HG03103 (cell line): Measurements from ENCODE around the gene TIPIN.
"Not testable (repeated sequence)": the region's sequence is repeated elsewhere in the genome, so short reads cannot be mapped to it uniquely, and the experiment has no call there.

Experiments used
- ATAC-seq: cut with Tn5 transposase; IDR thresholded peaks from one replicate; pipeline ENCODE4 v1.9.1; 2021; ENCODE audit warnings: low read depth; ENCODE audit not compliant: unreplicated experiment

The TIPIN gene

GRCh38 chr15:66386204-66387123 is 30.0 kb upstream of the TIPIN start, which contains the start of gene MAP2K1:
Gene MAP2K1, plus strand, starts transcription at chr15:66386912. Its CDS starts 436 bp downstream, at chr15:66387348.
- ATAC-seq, result peak; percentile 73

- ATAC-seq, result not testable (repeated sequence)
These were observed 24.9 kb upstream of the TIPIN start for GRCh38 chr15:66381376-66381775.

GRCh38 chr15:66378814-66379430 is 22.4 kb upstream of the TIPIN start:
- ATAC-seq, result no peak

GRCh38 chr15:66374179-66374578 is 17.7 kb upstream of the TIPIN start:
- no peak for ATAC-seq

- no peak for ATAC-seq
These were observed 13.5 kb upstream of the TIPIN start for GRCh38 chr15:66369773-66370651.

GRCh38 chr15:66364944-66365528 is 8.6 kb upstream of the TIPIN start:
- no peak for ATAC-seq

- no peak for ATAC-seq
These were observed 6.3 kb upstream of the TIPIN start for GRCh38 chr15:66362776-66363175.

GRCh38 chr15:66361745-66362460 is 5.4 kb upstream of the TIPIN start:
- ATAC-seq, result not testable (repeated sequence)

GRCh38 chr15:66359740-66360139 is 3.3 kb upstream of the TIPIN start:
- no peak for ATAC-seq

GRCh38 chr15:66356077-66356358 is 467 bp downstream of the TIPIN start:
- ATAC-seq, result no peak

- ATAC-seq, result not testable (repeated sequence)
These were observed 8.0 kb downstream of the TIPIN start for GRCh38 chr15:66348530-66348929.

- no peak for ATAC-seq
These were observed 27.7 kb downstream of the TIPIN start for GRCh38 chr15:66328771-66329170.

- ATAC-seq, result no peak
These were observed 28.7 kb downstream of the TIPIN start for GRCh38 chr15:66327736-66328135.

GRCh38 chr15:66326051-66326450 is 30.4 kb downstream of the TIPIN start:
- ATAC-seq, result no peak

GRCh38 chr15:66323312-66323928 is 33.1 kb downstream of the TIPIN start:
- no peak for ATAC-seq

- no peak for ATAC-seq
These were observed 44.3 kb downstream of the TIPIN start for GRCh38 chr15:66312144-66312543.

GRCh38 chr15:66310786-66311185 is 45.7 kb downstream of the TIPIN start:
- ATAC-seq, result no peak

GRCh38 chr15:66309828-66310227 is 46.7 kb downstream of the TIPIN start:
- no peak for ATAC-seq

GRCh38 chr15:66308531-66308930 is 48.0 kb downstream of the TIPIN start:
- no peak for ATAC-seq

GRCh38 chr15:66306381-66306780 is 50.1 kb downstream of the TIPIN start:
- ATAC-seq, result no peak
